K562 (cell line): ENCODE results near the gene KDM4C. TPM values are rescaled to one million over a fixed set of nuclear protein-coding genes. Genes with fewer than 3 reads are reported as not detected.

Source experiments
- ATAC-seq: fragments of 200-7000 bp; cut with Tn5 transposase; 3 replicates; pipeline ENCODE4 v1.9.1; 2020; ENCODE audit warnings: moderate library complexity
- BruUV-seq: library from RNA; stranded (reverse); fragments of 400-500 nt; replicated peaks from 2 replicates; lab custom pipeline; 2021; lab: Mats Ljungman, UMichigan
- CTCF ChIA-PET: fragments of 300-600 bp; formaldehyde crosslinking; extraction: SDS; loops from one replicate; lab custom pipeline; 2021; ENCODE audit warnings: low intra/inter-chr PET ratio; lab: Yijun Ruan, JAX
- POLR2A ChIA-PET: fragments of 300-600, 350-650 bp; sonication (Branson Sonifier 250); formaldehyde crosslinking; extraction: SDS; loops from one replicate; lab custom pipeline; 2021; ENCODE audit warnings: antibody characterized with exemption, inconsistent platforms; lab: Yijun Ruan, JAX
- DNase-seq, 4 experiments: peaks; one replicate each; pipeline versions ENCODE4 v3.0.0 to v3.0.0-alpha.2; 2011 to 2018; ENCODE audit warnings: low spot score in 3 of 4, mixed read lengths in 3 of 4; ENCODE audit errors: extremely low read depth in 1 of 4
- FAIRE-seq: peaks from 2 replicates; lab custom pipeline; 2011; peaks lifted over from hg19 to GRCh38; lab: Jason Lieb, UNC
- H2AFZ ChIP-seq: 2 replicates; pipeline ENCODE4 v1.6.0; 2011; ENCODE audit warnings: low read depth, low read length, control low read depth, inconsistent platforms
- H3K27ac ChIP-seq: fragments of 200-600 bp; 3 replicates; pipeline ENCODE4 v1.8.0; 2011; ENCODE audit warnings: low read depth, mild to moderate bottlenecking, control low read depth, inconsistent platforms, low read length, moderate library complexity, mixed read lengths; ENCODE audit errors: extremely low read depth
- H3K27me3 ChIP-seq, 2 experiments: fragments of 300-600 bp in 1 of 2; 2 replicates in 1 of 2; 3 replicates in 1 of 2; pipeline versions ENCODE4 v1.6.0 to v1.8.0; 2011; ENCODE audit warnings: inconsistent platforms in 2 of 2, low read length in 2 of 2, mild to moderate bottlenecking in 1 of 2, mixed read lengths in 1 of 2, moderate library complexity in 1 of 2; ENCODE audit not compliant: control insufficient read depth in 2 of 2, insufficient read depth in 2 of 2
- H3K36me3 ChIP-seq: fragments of 300-600 bp; 3 replicates; pipeline ENCODE4 v1.8.0; 2011; ENCODE audit warnings: mild to moderate bottlenecking, low read length, inconsistent platforms; ENCODE audit not compliant: control insufficient read depth, insufficient read depth
- H3K4me1 ChIP-seq, 2 experiments: fragments of 200-600 bp in 1 of 2; replicated peaks in 1 of 2; 2 replicates in 1 of 2; 3 replicates in 1 of 2; pipeline versions ENCODE4 v1.5.1 to v1.8.0; 2011; ENCODE audit warnings: inconsistent platforms in 2 of 2, low read length in 2 of 2, mild to moderate bottlenecking in 1 of 2, mixed read lengths in 1 of 2, moderate library complexity in 1 of 2; ENCODE audit not compliant: control insufficient read depth in 2 of 2, insufficient read depth in 2 of 2
- H3K4me2 ChIP-seq: 2 replicates; pipeline ENCODE4 v1.6.1; 2011; ENCODE audit warnings: low read length, control low read depth, inconsistent platforms, mixed read lengths; ENCODE audit not compliant: insufficient read depth
- H3K4me3 ChIP-seq: fragments of 200-600 bp; sonication (generic), shearing (Covaris generic); 2 replicates; pipeline ENCODE4 v1.5.1; 2016; ENCODE audit warnings: control low read depth, inconsistent platforms
- H3K79me2 ChIP-seq: fragments of 200-600 bp; 3 replicates; pipeline ENCODE4 v1.8.0; 2011; ENCODE audit warnings: low read length, inconsistent platforms; ENCODE audit not compliant: control insufficient read depth, insufficient read depth
- H3K9ac ChIP-seq, 2 experiments: 2 replicates each; pipeline versions ENCODE4 v1.6.0 to v1.6.1; 2011; ENCODE audit warnings: low read depth in 2 of 2, low read length in 2 of 2, control low read depth in 1 of 2, inconsistent platforms in 1 of 2, mild to moderate bottlenecking in 1 of 2, mixed read lengths in 1 of 2; ENCODE audit not compliant: insufficient read depth in 1 of 2
- H3K9me1 ChIP-seq: one replicate; pipeline ENCODE4 v1.6.0; 2011; ENCODE audit warnings: inconsistent platforms, mild to moderate bottlenecking, low read length, moderate library complexity; ENCODE audit not compliant: control insufficient read depth, insufficient read depth
- H3K9me3 ChIP-seq: replicated peaks from 2 replicates; pipeline ENCODE4 v1.5.1; 2011; ENCODE audit warnings: low read depth, low read length, inconsistent platforms; ENCODE audit not compliant: control insufficient read depth, insufficient read depth
- H4K20me1 ChIP-seq: replicated peaks from 2 replicates; pipeline ENCODE4 v1.6.1; 2011; ENCODE audit warnings: low read length, inconsistent platforms, mixed read lengths; ENCODE audit not compliant: control insufficient read depth, insufficient read depth
- DACH1 ChIP-seq: fragments of 450-650 bp; IDR thresholded peaks from 2 replicates; pipeline ENCODE4 v1.6.1; 2018; ENCODE audit not compliant: partially characterized antibody
- SMARCC2 ChIP-seq: fragments of 450-650 bp; IDR thresholded peaks from 2 replicates; pipeline ENCODE4 v1.6.1; 2017; ENCODE audit warnings: antibody characterized with exemption, moderate library complexity, mild to moderate bottlenecking, low read depth
- WHSC1 ChIP-seq: IDR thresholded peaks from one replicate; pipeline ENCODE4 v1.6.1; 2012; ENCODE audit warnings: low read length, control low read depth, inconsistent platforms
- WGBS: fragments of 100-300 bp; shearing (Covaris generic); methylation state at CpG from one replicate; pipeline ENCODE4 v1.1.6; 2016; ENCODE audit warnings: low coverage, mixed read lengths; ENCODE audit not compliant: insufficient coverage; ENCODE audit errors: missing lambda C conversion rate; 5-methylcytosine and 5-hydroxymethylcytosine counted together
- in situ Hi-C: fragments of 300-500 bp; cut with MboI; formaldehyde crosslinking; loops from 4 replicates; pipeline ENCODE4 v1.15.0; 2018; ENCODE audit warnings: inconsistent platforms, mixed read lengths
- intact Hi-C: fragments of 100-400 bp; cut with micrococcal nuclease; formaldehyde crosslinking; loops from 2 replicates; pipeline ENCODE4 v1.14.2; 2022
- polyA plus RNA-seq, 8 experiments: library from polyadenylated mRNA; depleted of rRNA in 4 of 8; stranded (reverse) in 5 of 8; unstranded in 3 of 8; fragments of >200 nt; fragmentation: Nextera tagmentation in 2 of 8; fragmentation: Illumina TruSeq in 1 of 8; extraction: Ambion mirVana in 2 of 8; extraction: Trizol in 1 of 8; gene quantifications; 2 replicates each; pipeline versions ENCODE4 v1.2.1 to v1.2.3, GENCODE V29; 2011 to 2014; ENCODE audit warnings: inconsistent platforms in 1 of 8, missing spikeins in 1 of 8
- total RNA-seq, 7 experiments: library from RNA; depleted of rRNA in 6 of 7; stranded (reverse); fragments of >200 nt in 6 of 7; fragmentation: Illumina TruSeq in 2 of 7; extraction: Trizol in 2 of 7; gene quantifications; 2 replicates each; pipeline versions ENCODE4 v1.2.1 to v1.2.3, GENCODE V29; 2011 to 2021; ENCODE audit warnings: low replicate concordance in 1 of 7
- TF ChIP-seq, protein P1 (sequence below): fragments of 450-650 bp; IDR thresholded peaks from 2 replicates; pipeline ENCODE4 v1.6.1; 2016; ENCODE audit warnings: low read depth

KDM4C gene
- total and polyA plus RNA-seq, 9 of the 15 experiments (the other 6 are each of a cell fraction or from before 2014, with no cell fraction given), result 5.4 to 17.0 (median 12.6) TPM

DNA sequence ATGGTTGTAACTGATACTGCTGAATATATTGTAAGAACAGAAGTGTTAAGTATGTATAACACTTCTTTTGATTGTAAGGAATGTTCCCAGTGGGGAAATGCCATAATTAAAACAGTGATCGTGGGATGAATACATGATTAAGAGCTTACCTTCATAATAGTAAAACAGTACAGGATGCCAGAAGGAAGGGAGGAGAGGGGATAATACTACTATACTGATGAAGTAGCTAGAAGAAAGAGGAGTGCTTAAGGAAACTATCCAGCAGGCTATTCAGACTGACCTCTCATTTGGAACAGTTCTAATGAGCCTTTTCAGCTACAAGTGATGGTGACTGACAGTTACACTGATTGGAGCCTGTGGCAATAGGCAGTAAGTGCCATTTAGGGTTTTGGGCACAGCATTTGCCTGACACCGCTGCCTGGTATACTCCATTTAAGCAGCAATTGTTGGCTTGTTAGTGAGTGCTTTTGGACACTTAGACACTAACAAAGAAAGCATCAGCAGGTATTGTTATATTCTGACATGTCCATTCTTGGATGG, 33.8 kb upstream of the KDM4C start:
- H3K4me1 ChIP-seq, result no peaks in the 10 kb centered on the region; a peak in 1 of 5 replicates
- ATAC-seq (no peak), DNase-seq (no peak), FAIRE-seq (no peak)
- H3K79me2 ChIP-seq, result no peaks in the 10 kb centered on the region
- no peak overlapping the region for H3K9ac ChIP-seq
- H3K36me3 ChIP-seq, result no peaks in the 10 kb centered on the region
- BruUV-seq, result no TSS peak
- H3K9me3 ChIP-seq, result no peaks in the 10 kb centered on the region
- in situ Hi-C loops (no loop called here), intact Hi-C loops (no loop called here)
- peaks cover 2 to 6% of the 10 kb centered on the region in 2 experiments; a peak in 3 of 5 replicates for H3K27me3 ChIP-seq
- no peak overlapping the region for H3K4me3 ChIP-seq
- WGBS, result 4% methylated on average over 2 of the region's 2 CpGs
- no peak for TF ChIP-seq SMARCC2
- no peak overlapping the region for H2AFZ ChIP-seq
- POLR2A ChIA-PET, result no interaction called here
- H3K27ac ChIP-seq, result no peak overlapping the region
- CTCF ChIA-PET, result no interaction called here
- no peaks in the 10 kb centered on the region for H4K20me1 ChIP-seq
- H3K9me1 ChIP-seq, result no peaks in the 10 kb centered on the region
- H3K4me2 ChIP-seq, result no peak overlapping the region

GRCh38 chr9:6733257-6733656, 24.5 kb upstream of the KDM4C start:
- Histone ChIP-seq H3K79me2 (no peaks in the 10 kb centered on the region), H3K4me3 (no peak overlapping the region), H3K27ac (no peak overlapping the region), H4K20me1 (no peaks in the 10 kb centered on the region), H3K4me1 (no peaks in the 10 kb centered on the region; a peak in 1 of 5 replicates), H3K9me3 (no peaks in the 10 kb centered on the region), H3K36me3 (no peaks in the 10 kb centered on the region), H2AFZ (0 out of 2 replicates have a peak overlapping the region, but pooled peaks have one; percentile 45), H3K4me2 (no peak overlapping the region), H3K9me1 (no peaks in the 10 kb centered on the region), H3K9ac (no peak overlapping the region), H3K27me3 (no peaks in the 10 kb centered on the region)
- in situ Hi-C loops, result no loop called here
- POLR2A ChIA-PET, result no interaction called here
- DNase-seq (no peak), FAIRE-seq (no peak), ATAC-seq (no peak)
- CTCF ChIA-PET, result no interaction called here
- WGBS, result 41% methylated on average over 3 of the region's 3 CpGs
- BruUV-seq, result no TSS peak
- intact Hi-C loops, result no loop called here
- TF ChIP-seq, protein P1, sequence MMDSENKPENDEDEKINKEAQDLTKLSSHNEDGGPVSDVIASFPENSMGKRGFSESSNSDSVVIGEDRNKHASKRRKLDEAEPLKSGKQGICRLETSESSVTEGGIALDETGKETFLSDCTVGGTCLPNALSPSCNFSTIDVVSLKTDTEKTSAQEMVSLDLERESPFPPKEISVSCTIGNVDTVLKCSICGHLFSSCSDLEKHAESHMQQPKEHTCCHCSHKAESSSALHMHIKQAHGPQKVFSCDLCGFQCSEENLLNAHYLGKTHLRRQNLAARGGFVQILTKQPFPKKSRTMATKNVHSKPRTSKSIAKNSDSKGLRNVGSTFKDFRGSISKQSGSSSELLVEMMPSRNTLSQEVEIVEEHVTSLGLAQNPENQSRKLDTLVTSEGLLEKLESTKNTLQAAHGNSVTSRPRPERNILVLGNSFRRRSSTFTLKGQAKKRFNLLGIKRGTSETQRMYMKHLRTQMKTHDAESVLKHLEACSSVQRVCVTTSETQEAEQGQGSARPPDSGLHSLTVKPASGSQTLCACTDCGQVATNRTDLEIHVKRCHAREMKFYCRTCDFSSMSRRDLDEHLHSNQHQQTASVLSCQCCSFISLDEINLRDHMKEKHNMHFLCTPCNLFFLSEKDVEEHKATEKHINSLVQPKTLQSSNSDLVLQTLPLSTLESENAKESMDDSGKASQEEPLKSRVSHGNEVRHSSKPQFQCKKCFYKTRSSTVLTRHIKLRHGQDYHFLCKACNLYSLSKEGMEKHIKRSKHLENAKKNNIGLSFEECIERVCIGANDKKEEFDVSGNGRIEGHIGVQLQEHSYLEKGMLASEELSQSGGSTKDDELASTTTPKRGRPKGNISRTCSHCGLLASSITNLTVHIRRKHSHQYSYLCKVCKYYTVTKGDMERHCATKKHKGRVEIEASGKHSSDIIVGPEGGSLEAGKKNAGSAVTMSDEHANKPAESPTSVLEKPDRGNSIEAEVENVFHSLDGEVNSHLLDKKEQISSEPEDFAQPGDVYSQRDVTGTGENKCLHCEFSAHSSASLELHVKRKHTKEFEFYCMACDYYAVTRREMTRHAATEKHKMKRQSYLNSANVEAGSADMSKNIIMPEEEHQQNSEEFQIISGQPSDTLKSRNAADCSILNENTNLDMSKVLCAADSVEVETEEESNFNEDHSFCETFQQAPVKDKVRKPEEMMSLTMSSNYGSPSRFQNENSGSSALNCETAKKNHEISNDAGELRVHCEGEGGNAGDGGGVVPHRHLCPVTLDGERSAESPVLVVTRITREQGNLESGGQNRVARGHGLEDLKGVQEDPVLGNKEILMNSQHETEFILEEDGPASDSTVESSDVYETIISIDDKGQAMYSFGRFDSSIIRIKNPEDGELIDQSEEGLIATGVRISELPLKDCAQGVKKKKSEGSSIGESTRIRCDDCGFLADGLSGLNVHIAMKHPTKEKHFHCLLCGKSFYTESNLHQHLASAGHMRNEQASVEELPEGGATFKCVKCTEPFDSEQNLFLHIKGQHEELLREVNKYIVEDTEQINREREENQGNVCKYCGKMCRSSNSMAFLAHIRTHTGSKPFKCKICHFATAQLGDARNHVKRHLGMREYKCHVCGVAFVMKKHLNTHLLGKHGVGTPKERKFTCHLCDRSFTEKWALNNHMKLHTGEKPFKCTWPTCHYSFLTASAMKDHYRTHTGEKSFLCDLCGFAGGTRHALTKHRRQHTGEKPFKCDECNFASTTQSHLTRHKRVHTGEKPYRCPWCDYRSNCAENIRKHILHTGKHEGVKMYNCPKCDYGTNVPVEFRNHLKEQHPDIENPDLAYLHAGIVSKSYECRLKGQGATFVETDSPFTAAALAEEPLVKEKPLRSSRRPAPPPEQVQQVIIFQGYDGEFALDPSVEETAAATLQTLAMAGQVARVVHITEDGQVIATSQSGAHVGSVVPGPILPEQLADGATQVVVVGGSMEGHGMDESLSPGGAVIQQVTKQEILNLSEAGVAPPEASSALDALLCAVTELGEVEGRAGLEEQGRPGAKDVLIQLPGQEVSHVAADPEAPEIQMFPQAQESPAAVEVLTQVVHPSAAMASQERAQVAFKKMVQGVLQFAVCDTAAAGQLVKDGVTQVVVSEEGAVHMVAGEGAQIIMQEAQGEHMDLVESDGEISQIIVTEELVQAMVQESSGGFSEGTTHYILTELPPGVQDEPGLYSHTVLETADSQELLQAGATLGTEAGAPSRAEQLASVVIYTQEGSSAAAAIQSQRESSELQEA, result no peak
- TF ChIP-seq WHSC1, result no peak
- TF ChIP-seq DACH1, result no peak
